ENCODE results near the gene CCNI. TPM values are rescaled to one million over a fixed set of nuclear protein-coding genes. Genes with fewer than 3 reads are reported as not detected.
A peak's percentile ranks its signal among the peaks of the same experiment; 100 is the strongest.
"Not testable (repeated sequence)": the region's sequence is repeated elsewhere in the genome, so short reads cannot be mapped to it uniquely, and the experiment has no call there.

The CCNI gene
- total RNA-seq, 1 experiment from 2014 or later = 116 TPM

- DNase-seq (ENCODE audit: low read depth) = no peak
Measured at GRCh38 chr4:77040854-77041725, 34.7 kb downstream of the CCNI start.

GRCh38 chr4:77040270-77040669 lies 35.5 kb downstream of the CCNI start:
- DNase-seq (ENCODE audit: low read depth) = peak; percentile 29

- DNase-seq (ENCODE audit: low read depth) = no peak
Measured at GRCh38 chr4:77039796-77040195, 36.0 kb downstream of the CCNI start.

GRCh38 chr4:77037736-77038135 lies 38.1 kb downstream of the CCNI start:
- no peak for DNase-seq (ENCODE audit: low read depth)

- not testable (repeated sequence) for DNase-seq (ENCODE audit: low read depth)
Measured at GRCh38 chr4:77037168-77037567, 38.6 kb downstream of the CCNI start.

- DNase-seq (ENCODE audit: low read depth) = no peak
Measured at GRCh38 chr4:77036206-77036605, 39.6 kb downstream of the CCNI start.

- no peak for DNase-seq (ENCODE audit: low read depth)
Measured at GRCh38 chr4:77035153-77035552, 40.6 kb downstream of the CCNI start.

- no peak for DNase-seq (ENCODE audit: low read depth)
Measured at GRCh38 chr4:77031544-77031943, 44.2 kb downstream of the CCNI start.

- not testable (repeated sequence) for DNase-seq (ENCODE audit: low read depth)
Measured at GRCh38 chr4:77029757-77030156, 46.0 kb downstream of the CCNI start.

- no peak for DNase-seq (ENCODE audit: low read depth)
Measured at GRCh38 chr4:77028246-77028645, 47.5 kb downstream of the CCNI start.

- no peak for DNase-seq (ENCODE audit: low read depth)
Measured at GRCh38 chr4:77026322-77026704, 49.5 kb downstream of the CCNI start.

GRCh38 chr4:77025643-77026321 lies 50.0 kb downstream of the CCNI start:
- peak; percentile 19 for DNase-seq (ENCODE audit: low read depth)

GRCh38 chr4:77023920-77024319 lies 51.9 kb downstream of the CCNI start:
- DNase-seq (ENCODE audit: low read depth) = no peak

- DNase-seq (ENCODE audit: low read depth) = peak; percentile 52
Measured at GRCh38 chr4:77022560-77023179, 53.1 kb downstream of the CCNI start.

- DNase-seq (ENCODE audit: low read depth) = no peak
Measured at GRCh38 chr4:77021614-77022089, 54.1 kb downstream of the CCNI start.

GRCh38 chr4:77020017-77020416 lies 55.8 kb downstream of the CCNI start:
- DNase-seq (ENCODE audit: low read depth) = no peak

- DNase-seq (ENCODE audit: low read depth) = peak; percentile 61
Measured at GRCh38 chr4:77015390-77015789, 60.4 kb downstream of the CCNI start.

GRCh38 chr4:77014256-77014655 lies 61.5 kb downstream of the CCNI start:
- DNase-seq (ENCODE audit: low read depth) = no peak

GRCh38 chr4:77012726-77013125 lies 63.1 kb downstream of the CCNI start:
- DNase-seq (ENCODE audit: low read depth) = no peak

GRCh38 chr4:77010841-77011354 lies 64.9 kb downstream of the CCNI start:
- DNase-seq (ENCODE audit: low read depth) = peak; percentile 70

- DNase-seq (ENCODE audit: low read depth) = no peak
Measured at GRCh38 chr4:77009511-77010115, 66.2 kb downstream of the CCNI start.
